CD4-positive, alpha-beta T cell treated with Interferon alpha-2 for 1 hour (primary cell): ENCODE measurements around the gene SOBP.

Experiments used
- DNase-seq, 2 donors: peaks; one replicate each; pipeline ENCODE4 v3.0.0-alpha.2; 2020 to 2022

The SOBP gene

DNA sequence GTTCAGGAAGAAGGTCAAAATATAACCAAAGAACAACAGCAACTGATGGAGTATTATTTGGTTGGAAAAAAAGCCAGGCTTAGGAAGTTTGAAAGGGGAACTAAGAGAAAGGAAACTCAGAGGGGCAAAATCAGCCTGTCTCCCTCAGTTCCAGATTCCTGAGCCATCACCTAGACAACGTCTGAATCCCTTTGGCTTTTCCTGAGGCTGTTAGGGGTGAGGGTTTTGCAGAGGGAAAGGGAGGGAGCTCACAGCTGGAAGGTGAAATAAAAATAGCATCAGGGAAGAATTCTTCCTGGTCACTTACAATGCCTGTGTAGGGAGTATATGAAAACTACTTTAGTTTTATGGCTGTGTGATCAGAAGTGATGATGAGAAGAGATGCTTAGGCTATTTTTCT lies 100.5 kb downstream of the SOBP start:
- DNase-seq, result no peak

DNA sequence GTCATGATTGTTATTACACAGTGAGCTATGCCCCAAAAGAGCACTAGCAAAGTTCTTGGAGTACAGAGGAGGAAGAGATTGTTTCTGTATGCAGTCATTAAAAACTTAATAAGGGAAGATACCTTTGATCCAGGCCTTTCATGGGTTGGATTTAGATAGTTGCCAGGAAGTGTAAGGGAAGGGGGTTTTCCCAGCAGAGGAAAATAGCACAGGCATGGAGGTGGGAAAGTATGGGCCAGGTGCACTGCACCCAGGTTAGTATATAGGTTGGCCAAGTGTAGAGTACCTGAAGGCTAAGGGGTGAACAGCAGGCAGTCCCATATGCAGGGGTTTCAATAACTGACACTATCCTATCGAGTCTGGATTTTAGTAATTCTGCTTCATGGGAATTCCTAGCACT lies 101.4 kb downstream of the SOBP start:
- DNase-seq, result no peak

DNA sequence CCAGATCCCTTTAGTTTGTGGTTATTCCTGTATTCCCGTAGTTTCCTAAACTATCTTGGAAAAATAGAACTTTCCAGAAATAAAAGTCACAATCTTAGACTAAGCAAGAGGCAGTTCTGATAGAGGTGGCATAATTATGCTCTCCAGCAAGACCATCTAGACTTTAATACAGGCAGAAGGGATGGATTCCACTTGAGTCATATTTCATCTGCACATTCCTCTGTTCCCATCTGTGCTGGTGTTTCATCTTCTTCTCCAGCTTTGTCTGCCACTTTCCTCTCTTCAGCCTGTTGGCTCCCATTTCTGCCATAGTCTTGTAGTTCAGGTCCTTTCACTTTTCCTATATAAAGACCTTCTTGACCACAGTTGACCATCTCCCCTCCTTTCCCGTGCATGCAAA lies 102.9 kb downstream of the SOBP start:
- no peak for DNase-seq

DNA sequence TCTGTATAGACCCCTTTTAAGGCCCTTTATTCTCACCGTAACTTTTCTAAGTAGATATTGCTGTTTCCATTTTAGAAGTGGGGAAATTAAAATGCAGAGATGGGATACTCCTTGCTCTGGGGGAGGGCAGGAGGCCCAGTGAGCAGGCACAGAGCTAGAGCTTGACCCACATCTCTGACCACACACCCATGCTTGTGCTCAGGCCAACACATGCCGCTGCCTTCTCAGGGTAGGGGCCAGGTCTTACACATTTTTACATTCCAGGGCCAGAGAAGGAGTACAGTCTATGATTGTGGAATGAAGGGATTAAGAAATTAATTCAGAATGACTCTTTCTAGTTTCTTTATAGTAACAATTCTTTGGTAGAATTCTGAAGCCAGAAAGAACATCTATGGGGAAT lies 104.8 kb downstream of the SOBP start:
- no peak for DNase-seq

DNA sequence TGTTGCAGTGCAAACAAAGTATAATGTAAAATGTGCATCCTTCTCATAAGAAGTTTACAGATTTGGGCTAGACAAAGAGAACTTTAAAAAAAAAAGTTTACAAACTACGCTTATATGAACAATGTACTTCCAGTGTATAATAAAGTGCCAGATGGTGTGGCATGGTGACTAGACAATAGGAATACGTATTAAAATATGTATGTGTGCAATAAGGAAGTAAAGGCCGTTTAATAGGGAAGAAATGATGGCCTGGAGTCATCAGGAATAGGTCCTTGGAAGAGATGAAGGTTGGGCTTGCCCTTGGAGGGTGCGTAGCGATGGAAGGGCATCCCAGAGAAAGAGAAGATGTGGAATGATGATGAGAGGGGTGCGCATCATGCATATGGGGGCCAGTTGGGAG lies 108.2 kb downstream of the SOBP start:
- no peak for DNase-seq

DNA sequence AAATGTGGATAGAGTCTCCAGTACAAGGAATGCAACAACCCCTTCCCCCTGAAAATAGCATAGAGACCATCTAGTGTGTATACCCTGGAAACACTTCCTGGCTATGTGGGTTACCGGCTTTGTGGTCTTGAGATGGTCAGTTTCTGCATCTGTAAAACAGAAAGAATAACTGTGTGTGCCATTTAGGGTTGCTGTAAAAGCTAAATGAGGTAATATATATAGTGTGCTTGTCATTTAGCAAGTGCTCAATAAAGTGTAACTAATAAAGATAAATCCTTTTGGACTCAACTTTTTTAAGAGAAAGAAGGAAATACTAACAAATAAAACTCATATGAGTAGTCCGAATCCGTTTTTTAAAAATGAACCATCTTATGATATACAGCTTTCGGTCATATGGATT lies 109.1 kb downstream of the SOBP start:
- DNase-seq, result no peak

DNA sequence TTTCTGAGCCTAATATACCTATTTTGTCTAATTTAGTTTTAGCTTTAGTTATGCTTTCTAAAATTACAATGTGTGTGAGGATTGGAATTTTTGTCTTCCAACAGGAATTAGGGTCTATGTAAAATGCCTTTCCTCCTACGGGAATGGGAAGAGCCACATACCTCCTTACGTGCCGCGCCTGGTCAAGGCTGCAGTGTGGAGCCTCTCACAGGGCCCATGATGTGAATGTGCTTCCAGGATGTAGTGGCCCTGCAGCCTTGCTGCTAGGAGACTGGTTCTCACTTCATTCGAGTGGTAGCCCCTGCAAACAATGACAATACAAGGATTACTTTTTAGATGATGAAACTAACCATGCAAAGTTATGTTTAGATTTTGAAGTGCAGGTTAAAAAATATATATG lies 110.2 kb downstream of the SOBP start:
- no peak for DNase-seq

DNA sequence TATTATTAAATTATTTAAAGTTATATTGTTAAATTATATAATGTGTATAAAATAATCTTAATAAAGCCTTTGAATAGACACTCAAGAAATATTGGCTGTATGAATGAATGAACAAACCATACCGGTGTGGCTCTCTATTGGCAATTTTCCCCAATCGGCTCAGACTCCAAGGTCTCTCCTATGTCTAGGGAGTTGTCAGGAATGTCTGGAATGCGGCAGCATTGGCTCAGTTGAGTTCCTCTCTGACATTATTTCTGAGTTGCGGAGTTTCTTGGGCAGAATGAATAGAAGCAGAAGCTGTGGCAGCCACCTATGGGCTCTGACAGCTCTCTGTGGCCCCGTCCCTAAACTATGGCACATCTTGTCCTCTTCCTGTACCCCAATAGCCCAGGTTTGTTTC lies 111.0 kb downstream of the SOBP start:
- DNase-seq, result no peak

DNA sequence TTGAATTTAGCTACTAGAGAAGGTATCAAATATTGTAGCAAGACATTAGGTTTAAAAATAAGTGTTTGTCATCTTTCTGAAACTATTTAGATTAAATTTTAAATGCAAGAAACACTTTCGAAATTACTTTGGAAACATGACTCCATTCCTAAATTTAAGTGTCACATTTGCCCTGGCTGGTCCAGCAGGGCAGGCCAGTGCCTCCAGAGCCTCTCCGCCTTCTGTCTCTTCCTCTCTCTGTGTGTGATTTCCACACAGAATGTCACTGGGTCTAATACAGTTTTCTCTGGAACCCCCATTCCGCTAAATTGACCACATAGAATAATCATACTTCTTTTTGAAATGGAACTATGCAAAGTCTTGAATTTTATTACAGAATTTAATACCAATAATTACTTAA lies 111.5 kb downstream of the SOBP start:
- no peak for DNase-seq

DNA sequence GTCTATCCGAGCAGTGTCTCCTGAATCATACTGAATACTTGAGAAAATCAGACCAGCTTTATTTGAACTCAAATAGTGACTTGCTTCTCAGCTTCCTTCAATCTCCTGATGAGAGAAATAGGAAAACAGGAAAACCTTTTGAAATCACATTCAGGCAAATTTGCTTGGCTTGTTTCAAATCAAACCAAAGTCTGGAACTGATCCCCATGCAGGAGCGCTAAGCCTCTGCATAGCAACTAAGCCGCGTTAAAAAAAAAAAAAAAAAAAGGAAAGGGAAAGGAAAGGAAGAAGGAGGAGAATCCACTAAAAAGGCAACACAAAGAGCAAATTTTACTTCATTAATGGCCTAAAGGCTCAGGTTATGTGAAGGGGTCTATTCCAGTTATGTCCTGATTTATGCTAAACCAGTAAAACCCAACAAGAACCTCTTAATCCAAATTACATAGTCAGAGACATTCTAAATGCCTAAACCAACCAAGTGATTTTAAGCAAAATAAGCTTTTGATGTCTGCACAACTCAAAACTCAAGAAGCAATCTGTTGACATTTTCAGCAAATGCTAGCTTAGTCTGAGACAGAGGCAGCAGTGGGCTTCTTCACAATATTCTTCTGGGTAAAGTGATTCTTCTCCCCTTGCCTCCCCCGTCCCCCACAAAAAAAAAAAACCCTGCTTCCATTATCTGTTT lies 112.5 kb downstream of the SOBP start:
- DNase-seq, result no peak

DNA sequence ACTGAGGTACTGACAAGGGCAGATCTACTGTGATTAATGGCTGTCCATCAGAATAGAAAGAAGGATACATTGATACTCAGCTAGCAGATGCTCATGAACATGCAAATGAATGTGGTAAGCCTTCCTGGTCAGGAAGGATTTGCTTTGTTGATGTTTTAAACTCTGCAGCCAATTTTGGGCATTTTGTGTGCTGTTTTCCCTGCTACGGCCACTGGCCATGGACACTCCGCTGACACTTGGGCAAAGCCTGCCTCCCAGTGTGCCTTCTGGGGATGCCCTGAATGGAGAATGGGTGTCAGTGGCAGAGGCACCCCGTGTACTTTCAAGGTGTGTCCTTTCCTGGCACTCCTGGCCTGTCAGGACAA lies 113.1 kb downstream of the SOBP start:
- no peak for DNase-seq

DNA sequence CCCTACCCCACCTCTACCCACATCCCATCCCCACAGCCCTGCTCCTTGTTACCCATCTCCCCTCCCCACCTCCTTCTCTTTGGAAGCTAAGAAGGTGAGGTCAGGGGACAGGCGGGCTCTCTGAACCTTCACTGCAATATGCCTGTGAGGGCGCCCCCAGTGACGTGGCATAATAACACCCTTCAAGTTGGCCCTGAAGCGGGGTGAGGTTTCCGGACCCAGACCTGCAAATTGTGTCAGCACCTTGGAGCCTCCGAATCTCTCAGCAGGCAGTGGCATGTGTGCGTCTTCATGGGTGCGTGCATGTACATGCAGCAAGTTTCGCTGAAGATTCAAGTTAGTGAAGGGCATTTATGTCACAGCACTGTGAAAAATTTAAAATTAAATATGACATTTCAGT lies 114.6 kb downstream of the SOBP start:
- no peak for DNase-seq

DNA sequence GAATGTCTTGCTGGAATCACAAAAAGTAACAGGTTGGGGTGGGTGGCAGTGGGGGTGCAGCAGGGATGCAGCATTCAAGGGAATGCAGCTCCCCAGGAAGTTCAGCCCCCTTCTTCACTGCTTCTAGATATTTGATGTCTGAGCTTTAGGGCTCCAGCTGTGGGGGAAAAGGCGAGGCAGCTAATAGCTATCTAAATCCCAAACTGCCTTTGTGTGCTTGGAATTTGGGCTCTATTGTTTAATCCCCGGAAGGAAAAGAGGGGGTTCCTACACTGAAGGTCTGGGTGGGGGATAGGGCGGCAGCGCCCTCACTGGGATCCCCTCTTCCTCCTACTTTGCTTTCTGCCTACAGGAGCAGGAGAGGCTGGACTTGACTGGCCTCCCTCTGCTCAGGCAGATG lies 116.5 kb downstream of the SOBP start:
- DNase-seq, result no peak

DNA sequence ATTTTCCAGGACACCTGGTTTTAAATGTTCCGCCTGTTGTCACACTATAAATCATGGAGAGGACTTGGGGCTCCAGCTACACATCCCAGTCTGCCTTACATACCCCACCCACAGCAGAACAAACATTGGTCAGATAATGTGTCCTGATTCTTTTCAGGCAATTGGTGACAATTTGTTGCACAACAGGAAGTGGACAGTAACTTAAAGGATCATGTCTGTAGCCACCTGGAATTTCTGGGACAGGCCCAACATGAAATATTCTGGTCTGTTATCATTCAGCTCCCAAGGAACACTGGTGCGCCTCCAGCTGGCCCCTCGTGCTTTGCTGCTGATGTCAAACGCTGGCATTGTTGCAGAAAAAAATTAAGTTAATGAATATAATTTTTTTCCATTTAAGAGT lies 117.2 kb downstream of the SOBP start:
- DNase-seq, result no peak

DNA sequence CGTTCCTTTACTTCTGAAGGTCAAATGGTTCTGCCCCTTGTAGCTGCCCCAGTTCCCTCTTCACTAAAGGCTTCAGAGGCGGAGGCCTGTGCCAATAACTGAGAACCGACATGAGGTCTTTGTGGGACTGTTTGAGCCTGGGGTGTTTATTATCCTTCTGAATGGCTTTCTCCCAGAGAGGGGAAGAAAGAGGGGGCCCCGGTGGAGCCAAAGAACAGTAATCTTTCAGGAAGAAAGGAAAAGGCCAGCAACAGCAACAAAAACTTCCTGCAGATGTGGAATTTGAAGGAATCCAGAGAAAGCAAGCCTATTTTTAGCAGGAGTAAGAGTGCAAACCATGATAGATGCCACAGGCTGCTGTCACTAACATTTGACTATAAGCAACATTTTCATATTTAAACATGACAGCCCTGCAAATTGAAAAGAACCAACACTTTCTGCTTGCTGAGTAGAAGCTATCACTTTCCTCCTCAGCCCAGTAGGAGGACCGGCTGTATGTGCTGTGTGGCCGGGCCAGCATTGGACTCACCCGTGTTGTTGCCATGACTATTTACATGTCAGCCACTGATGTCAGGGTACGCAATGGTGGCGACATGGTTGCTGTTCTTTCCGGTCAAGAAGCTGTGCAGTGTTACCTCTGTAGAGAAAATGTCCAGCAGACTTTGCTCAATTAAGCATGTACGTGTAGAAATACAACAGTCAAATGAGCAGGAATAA lies 121.3 kb downstream of the SOBP start:
- no peak for DNase-seq

DNA sequence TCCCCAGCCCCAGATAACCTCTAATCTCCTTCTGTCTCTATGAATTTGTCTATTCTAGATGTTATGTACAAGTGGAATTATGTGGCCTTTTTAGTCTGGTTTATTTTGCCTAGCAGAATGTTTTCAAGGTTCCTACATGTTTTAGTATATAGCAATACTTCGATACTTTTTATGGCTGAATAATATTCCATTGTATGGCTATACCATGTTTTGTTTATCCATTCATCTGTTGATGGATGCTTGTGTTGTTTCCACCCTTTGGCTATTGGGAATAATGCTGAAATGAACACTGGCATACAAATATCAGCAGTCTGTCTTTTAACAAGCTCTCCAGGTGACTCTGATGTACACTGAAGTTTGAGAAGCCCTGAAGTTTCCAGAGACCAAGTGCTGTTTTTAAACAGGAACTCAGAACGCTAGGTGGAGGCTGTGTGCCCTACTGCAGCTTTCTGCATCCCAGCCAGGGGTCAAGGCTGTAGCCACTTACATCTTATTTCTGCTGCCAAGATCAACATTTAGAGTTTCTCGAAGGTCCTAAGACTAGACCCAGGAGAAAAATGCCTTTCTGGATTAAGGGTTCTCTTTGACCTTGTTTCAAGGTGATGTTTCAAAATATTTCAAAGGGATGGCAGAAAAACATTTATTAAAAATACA lies 123.0 kb downstream of the SOBP start:
- no peak for DNase-seq

DNA sequence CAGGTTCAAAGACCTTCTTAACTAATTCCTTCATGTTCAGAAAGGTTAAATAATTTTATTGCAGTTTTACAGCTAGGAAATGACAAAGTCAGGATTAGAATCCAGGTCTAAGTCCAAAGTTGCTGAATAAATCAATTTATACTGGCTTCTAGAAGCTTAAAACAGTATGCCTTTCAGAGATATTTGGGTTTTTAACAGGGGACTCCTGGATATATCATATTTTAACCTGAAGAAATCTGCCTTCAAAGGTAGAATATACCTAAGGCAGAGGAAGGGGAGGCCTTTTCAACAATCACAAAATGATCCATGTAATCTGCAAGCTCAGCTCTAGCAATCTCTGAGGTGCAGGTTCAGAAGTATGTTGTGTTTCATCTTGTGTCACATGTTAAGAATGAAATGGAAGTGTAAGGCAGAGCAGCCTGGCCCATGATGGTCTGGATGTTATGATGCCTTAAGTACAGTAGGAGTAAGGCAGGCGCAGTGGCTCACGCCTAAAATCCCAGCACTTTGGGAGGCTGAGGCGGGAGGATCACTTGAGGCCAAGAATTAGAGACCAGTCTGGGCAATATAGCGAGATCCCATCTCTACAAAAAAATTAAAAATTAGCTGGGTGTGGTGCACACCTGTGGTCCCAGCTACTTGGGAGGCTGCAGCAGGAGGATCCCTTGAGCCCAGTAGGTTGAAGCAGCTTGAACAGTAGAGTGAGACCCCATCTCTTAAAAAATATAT lies 123.9 kb downstream of the SOBP start:
- DNase-seq, result no peak

DNA sequence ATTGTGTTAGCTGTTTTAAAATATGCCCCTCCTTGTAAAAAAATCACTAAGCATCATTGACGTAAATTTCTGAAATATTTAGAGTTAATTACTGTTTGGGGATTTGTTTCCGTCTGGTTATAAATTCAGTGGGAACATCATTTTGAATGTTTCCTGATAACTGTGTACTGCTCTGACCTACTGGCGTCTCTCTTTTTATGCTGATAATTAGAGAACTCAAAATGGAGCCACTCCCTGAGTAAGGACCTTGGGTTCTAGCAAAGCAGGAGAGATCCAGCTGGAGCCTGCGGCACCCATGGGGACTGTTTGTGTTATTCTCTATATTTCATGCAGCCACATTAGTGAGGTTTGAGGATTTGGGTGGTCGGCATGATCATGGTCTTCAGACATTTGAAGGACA lies 124.9 kb downstream of the SOBP start:
- DNase-seq, result no peak

DNA sequence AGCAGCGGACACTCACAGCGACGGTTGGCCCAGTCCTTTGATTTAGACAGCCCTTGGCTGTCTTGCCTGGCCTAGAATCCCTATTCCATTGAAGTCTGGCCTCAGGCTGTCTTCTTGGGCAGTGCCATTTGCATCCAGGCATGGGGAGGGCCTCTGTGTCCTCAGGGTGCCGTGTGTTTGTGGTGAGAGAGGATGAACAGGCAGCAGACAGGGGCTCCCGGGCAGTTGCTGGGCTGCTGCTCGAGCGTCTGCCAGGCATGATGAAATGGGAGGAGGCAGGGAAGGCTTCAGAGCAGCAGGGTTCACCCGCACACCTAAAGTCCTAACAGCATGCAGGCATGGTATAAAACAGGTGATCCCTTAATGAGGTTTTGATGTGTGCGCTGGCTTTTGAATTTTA lies 126.9 kb downstream of the SOBP start:
- DNase-seq, result no peak

DNA sequence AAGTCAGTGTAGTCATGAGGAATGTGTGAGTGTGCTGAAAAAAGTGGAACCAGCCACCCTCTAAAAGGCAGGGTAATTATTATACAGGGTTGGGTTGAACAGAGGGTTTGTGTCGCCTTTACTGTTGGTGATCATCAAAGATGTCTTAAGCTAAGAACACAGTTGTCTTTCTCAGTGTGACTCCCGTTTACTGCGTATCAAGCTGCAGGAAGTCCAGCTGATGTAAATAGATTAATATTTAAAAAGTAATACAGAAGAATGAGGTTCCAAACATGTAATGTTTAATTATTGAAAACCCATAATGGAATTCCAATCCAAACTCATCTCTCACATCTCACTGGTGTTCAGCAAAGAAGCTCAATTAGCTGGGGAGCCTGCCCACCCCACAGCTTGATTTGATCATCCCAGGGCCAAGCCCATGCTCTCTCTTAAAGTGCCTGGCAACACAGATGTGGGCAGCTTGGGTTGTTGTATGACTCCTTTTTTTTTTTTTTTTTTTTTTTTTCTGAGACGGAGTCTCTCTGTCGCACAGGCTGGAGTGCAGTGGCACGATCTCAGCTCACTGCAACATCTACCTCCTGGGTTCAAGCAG lies 127.5 kb downstream of the SOBP start:
- no peak for DNase-seq

DNA sequence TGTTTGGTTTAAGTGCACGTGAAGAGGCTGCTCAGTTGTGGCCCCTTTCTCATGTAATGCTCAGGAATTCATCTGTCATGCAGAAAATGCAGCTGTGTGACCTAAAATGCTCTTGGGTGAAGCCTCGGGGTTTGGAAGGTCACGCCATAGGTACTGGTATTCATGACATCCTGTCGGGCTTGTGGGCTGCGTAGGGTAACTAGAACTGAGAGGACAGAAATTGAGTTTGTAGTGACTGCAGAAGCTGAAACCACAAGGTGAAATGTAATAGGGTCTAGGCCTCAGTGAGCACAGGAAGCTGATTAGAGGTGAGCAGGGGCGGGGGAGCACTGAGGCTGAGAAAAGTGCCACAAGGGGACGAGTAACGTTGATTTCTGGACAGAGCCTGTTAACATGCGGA lies 128.8 kb downstream of the SOBP start:
- peak; percentile 26 to 47 for DNase-seq

DNA sequence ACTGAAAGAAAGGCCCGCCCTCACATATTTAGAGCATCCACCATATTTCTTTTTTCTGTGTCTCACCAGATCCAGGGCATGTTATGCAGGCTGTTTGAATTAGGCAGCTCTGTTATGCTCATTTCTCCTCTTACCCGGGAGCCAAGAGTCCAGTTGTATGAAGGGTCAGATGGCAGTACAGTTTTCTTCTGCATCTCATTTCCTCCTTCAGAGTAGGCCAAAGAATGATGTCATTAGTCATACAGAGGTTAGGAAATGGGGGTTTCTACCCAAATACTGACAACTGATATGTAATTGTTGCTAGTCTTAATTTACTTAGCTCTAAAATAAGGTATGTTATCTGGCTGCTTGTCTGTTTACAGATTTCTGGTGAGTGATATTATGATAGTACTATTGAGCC lies 130.8 kb downstream of the SOBP start:
- no peak for DNase-seq

DNA sequence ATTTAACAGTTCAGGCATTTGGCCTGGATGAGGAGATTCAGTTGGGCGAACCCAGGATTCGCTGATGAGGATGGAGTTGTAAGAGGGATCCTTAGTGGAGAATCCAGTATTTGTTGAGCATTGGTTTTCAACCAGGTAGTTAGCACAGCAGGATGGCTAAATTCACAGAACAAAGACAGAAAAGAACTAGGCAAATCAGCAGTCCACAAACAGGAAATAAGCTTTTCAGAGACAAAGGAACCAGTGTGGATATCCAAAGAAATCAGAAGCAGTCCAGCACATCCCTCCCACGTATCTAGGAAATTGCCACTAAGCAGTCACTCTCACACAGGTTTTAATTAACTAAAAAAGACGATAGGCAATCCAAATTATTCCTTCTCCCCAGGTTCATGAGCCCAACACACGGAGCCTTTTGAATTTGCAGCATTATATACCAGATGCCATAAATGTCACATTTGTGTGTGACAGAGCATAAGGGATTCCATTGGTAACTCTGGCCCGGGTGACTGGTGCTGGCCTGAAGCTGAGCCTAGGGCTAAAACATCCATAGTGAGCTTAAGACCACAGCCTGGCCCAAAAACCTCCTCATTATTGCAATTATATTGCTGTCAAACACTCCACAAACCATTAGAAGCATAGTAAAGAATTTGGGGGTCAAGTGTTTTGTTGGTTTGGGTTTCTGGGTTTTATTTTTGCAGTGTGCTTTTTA lies 131.5 kb downstream of the SOBP start:
- DNase-seq, result no peak
